H4 (cell line): ENCODE data around the gene SPG7. TPM values are rescaled to one million over a fixed set of nuclear protein-coding genes. Genes with fewer than 3 reads are reported as not detected.
"Not testable (repeated sequence)": the region's sequence is repeated elsewhere in the genome, so short reads cannot be mapped to it uniquely, and the experiment has no call there.

ENCODE experiments used
- DNase-seq: peaks from one replicate; pipeline ENCODE4 v3.0.0-alpha.2; 2015; ENCODE audit warnings: low spot score
- total RNA-seq: library from RNA; depleted of rRNA; stranded (reverse); fragments of >200 nt; shearing (Covaris generic); gene quantifications from 2 replicates; pipeline ENCODE4 v1.2.3, GENCODE V29; 2014

SPG7 gene
- total RNA-seq, 1 experiment from 2014 or later: 45.0 TPM

DNA sequence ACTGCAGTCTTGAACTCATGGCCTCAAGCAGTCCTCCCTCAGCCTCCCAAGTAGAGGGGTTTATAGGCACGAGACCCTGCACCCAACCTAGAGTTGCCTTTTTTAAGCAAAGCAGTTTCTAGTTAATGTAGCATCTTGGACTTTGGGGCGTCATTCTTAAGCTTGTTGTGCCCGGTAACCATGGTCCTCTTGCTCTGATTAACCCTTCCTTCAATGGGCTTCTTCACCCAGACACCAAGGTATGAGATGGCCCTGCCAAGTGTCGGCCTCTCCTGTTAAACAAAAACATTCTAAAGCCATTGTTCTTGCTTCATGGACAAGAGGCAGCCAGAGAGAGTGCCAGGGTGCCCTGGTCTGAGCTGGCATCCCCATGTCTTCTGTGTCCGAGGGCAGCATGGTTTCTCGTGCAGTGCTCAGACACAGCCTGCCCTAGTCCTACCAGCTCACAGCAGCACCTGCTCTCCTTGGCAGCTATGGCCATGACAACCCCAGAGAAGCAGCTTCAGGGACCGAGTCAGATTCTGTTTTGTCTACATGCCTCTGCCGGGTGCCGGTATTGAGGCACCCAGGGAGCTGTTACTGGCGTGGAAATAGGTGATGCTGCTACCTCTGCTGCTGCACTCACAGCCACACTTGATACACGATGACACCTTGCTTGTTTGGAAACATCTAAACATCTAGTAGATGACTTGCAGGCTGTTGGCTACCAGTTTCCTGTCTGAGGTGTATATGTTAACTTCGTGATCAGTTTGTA lies 55.6 kb downstream of the SPG7 start:
- DNase-seq: no peak

DNA sequence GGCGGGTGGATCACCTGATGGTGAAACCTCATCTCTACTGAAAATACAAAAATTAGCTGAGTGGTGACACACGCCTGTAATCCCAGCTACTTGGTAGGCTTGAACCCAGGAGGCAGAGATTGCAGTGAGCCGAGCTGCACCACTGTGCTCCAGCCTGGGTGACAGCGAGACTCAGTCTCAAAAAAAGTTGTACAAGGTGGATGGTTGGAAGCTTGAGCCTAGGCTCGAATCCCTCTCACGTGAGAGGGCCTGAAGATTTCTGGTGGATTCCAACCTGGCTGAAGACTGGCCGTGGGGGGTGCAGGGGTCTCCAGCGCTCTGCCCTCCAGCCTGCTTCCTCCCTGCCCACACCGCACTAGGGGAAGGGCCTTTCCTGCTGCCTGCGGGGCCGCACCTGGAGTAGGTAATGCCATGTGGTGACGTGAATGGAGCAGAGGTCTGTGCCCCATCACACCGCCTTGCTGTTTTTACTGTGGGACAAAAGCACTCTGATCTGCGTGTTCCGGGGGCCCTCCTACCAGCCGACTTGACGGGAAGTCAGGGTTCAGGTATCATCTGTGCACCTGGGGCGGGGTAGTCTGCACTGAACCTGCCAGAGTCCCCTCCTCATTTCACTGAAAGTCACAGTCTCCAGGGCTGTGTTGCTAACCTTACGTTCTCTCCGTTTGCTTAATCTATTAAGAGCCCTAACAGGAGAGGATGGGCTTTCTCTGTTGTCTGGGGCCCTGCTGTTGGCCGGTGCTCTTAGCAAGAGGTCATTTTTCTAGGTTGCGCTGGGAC lies 56.5 kb downstream of the SPG7 start:
- DNase-seq: no peak

DNA sequence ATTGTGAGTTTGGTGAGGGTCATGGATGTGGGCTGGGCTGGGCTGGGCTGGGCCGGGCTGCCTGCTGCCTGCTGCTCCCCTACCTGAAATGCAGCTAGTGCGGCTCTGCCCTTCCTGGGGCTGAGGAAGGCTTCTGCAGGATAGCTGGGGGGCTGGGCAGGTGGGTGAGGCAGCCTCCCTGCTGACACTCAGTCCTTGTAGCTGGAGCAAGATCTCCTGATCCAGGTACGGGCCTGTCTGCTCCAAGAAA lies 57.0 kb downstream of the SPG7 start:
- no peak for DNase-seq

DNA sequence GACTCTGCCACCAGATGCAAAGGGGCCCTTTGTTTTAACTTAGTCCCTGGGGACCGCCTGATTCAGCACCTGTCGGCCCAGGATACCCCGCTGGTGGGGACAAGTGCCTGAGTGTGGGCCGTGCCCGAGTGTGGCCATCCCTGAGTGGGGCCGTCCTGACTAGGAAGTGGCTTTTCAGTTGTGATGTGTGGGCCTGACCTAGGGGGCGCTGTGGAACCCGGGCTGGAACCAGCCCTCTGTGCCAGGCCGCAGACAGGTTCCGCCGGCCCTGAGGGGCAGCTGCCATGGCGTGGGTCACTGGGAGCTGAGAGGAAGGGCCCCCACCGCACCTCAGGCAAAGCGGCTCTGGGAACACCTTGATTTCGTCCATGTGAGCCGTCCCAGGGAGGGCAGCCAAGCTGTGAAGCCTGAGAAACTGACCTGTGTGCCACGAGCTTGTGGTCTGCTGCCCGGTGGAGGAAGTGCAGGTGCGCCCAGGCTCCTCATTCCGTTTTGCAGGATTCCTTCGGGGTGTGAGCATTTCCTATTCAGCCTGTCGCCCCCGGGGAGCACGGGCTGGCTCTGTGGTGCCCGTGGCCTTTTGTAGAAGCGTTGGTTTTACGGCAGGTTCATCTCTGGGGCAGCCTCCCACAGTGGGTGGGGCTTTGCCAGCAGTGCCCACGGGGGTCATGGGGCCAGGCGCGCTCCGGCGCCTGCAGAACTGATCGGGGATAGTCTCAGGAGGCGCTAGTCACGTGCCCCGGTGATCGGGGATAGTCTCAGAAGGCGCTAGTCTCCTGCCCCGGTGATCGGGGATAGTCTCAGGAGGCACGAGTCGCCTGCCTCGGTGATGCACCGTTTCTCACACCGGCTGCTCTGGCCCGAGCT lies 57.5 kb downstream of the SPG7 start:
- DNase-seq: no peak

DNA sequence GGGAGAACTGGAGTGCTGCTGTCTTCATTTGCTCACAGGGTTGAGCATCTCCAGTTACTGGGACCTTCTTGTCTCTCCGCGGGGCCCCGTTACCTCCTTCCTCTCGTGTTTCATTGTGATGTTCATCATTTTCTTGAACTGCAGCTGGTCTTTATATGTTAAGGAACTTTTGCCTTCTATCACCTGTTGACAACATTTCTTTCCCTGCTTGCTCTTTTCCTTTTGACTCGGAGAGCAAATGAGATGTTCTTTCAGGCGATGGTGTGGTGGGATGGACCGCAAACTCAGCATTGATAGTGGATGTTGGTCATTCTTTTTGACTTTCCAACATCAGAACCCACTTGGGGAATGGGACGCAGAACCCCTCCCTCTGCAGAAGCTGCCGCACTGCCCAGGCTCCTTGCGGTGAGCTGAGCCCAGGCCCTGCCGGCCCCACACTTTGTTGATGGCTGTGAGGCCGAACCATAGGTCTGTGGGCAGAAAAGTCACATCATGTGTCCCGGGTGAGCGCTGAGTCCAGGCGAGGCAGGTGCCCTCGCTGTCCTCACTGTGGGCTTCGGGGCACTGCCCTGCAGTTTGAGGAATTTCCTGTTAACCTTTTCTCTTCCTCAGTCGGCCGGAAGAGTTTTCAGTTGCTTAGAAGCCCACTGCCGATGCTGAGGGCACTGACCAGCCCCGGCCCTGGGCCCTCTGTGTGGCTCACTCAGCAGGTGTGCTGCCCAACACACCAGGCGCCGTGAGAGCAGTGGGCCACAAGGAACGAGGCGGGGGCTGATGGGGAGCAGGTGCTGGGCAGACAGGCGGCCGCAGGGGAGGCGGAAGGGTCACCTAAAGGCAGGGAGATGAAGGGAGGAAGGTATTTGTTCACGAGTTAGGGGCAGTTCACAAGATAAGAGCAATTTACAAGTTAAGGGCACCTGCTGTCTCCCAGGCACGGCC lies 59.7 kb downstream of the SPG7 start:
- no peak for DNase-seq

DNA sequence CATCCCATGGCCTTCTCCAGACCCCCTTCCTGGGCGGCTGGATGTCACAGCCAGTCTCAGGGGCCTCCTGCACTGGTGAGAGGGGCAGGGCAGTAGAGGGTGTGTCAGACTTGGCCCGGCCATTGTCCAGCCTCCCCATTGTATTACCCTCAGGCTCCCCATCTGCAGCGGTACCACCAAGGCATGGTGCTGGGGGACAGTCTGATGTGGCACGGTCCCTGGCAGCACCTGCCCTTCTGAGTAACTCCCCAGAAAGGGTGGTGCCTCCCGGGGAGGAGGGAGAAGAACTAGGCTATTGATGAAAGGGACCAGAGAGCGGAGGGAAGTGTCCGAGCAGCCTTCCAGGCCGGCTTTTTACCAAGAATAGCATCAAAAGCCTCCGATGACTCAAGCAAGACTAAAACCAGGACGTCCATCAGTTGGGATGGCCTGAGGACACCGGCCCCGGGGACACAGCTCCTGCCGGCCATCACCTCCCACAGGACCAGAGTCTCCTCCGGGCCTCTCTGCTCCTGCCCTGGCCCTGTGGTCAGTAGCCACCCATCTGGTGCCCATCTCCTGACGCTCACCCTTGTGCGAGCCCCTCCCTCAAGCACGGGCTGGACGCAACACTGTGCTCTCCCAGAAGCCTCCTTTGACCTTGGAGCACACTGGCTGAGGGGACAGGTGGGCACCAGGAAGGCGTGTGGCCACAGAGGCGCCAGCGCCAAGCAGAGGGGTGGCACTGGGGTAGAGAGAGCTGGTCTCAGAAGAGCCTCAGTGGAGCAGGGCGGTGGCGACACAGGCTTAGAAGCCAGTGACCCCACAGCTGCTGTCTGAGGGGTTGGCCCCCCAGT lies 61.5 kb downstream of the SPG7 start:
- no peak for DNase-seq

DNA sequence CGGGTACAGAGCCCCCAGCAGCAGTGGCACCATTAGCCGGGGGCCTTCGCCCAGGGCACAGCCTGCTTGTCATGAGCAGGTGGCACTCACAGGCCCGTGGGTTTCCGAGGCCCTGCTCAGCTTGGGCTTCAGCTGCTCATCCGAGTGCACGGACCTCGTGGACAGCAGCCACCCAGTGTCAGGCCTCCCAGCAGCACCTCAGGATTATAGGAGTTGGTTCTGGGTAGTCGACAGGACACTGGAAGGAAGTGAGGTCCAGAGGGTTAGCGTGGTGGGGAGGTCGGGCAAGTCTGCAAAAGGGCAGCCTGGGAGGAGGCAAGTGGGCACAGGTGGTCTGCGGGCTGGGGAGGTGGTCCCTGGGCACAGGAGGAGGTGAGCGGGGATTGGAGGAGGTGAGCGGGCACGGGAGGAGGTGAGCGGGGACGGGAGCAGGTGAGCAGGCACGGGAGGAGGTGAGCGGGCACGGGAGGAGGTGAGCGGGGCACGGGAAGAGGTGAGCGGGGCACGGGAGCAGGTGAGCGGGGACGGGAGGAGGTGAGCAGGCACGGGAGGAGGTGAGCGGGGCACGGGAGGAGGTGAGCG lies 62.2 kb downstream of the SPG7 start:
- DNase-seq: no peak

DNA sequence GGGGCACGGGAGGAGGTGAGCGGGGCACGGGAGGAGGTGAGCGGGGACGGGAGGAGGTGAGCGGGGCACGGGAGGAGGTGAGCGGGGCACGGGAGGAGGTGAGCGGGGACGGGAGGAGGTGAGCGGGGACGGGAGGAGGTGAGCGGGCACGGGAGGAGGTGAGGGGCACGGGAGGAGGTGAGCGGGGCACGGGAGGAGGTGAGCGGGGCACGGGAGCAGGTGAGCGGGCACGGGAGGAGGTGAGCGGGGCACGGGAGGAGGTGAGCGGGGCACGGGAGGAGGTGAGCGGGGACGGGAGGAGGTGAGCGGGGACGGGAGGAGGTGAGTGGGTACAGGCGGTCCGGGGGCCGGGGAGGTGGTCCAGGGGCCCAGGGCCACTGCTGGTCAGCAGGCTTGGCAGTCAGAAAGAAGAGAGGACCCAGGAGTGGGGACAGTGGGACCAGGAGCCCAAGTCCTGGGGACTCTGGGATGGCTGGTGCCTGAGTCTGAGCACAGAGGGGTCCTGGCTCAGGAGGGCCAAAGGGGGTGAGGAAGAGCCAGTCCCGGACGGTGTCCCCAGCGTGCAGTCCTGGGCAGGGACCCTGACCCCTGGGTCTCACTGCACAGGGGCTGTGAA lies 62.9 kb downstream of the SPG7 start:
- DNase-seq: not testable (repeated sequence)

DNA sequence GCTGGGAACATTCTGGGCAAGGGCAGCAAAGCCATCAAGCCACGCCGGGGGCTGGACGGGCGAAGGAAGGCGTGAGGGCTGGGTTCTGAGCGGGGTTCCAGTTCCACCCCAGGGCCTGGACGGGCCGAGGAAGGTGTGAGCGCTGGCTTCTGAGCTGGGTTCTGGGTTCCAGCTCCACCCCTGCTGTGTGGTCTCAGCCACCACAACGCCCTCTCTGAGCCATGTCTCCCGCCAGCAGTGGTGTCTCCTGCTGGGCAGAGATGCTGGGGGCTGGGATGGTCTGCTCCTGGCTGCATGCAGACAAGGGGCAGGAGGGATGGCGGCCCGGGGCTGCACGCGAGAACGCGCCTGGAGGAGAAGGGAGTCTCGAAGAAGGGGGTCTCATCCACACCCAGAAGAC lies 63.4 kb downstream of the SPG7 start:
- DNase-seq: no peak

DNA sequence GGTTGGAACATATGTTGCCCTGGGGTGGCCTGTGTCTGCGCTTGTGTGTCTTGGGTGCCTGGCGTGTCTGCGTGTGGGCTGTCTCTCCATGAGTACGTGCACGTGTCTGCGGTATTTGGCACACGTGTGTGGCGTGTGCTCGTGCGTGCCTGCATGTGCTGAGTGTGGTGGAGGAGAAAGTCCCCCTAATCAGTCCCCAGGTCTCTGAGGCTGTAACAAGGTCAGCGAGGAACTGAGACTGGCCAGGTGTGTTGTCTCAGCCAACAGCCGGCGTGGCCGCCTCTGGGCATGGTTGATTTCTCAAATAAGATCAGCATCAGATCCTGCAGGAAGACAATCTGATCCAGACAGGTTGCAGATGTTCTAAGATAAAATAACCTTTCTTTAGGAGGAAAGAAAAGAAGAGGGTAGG lies 63.9 kb downstream of the SPG7 start:
- no peak for DNase-seq

DNA sequence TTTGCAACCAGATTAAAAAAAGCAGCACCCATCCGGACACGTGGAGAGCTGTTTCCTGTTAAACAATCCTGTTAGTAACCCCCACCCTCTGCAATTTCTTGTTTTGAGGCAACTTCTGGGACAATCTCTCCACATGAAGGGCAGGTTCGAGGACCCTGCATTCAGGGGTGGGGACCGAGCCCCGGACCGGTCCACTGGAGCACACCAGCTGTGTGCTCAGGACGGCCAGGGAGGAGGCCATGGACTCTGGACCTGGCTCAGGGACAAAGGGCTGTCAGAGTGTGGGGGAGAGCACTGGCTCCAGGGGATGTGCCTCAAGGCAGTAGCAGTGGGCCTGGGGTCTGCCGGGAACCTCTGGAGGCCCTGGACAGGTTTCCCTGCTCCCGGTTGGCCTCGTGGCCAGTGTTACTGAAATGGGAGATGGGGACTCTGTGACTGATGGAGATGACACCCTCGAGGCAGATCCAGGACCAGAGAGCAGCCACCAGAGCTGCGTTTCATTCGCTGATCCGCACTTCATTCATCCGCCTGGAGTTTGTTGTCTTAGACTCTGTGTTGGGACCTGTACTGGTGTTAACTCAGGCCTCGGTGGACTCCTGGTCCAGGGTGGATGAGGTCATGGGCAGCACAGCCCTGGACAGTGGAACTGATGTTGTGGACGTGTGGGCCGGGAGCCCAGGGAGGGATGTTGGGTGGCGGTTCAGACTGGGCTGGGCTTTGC lies 64.4 kb downstream of the SPG7 start:
- DNase-seq: no peak

DNA sequence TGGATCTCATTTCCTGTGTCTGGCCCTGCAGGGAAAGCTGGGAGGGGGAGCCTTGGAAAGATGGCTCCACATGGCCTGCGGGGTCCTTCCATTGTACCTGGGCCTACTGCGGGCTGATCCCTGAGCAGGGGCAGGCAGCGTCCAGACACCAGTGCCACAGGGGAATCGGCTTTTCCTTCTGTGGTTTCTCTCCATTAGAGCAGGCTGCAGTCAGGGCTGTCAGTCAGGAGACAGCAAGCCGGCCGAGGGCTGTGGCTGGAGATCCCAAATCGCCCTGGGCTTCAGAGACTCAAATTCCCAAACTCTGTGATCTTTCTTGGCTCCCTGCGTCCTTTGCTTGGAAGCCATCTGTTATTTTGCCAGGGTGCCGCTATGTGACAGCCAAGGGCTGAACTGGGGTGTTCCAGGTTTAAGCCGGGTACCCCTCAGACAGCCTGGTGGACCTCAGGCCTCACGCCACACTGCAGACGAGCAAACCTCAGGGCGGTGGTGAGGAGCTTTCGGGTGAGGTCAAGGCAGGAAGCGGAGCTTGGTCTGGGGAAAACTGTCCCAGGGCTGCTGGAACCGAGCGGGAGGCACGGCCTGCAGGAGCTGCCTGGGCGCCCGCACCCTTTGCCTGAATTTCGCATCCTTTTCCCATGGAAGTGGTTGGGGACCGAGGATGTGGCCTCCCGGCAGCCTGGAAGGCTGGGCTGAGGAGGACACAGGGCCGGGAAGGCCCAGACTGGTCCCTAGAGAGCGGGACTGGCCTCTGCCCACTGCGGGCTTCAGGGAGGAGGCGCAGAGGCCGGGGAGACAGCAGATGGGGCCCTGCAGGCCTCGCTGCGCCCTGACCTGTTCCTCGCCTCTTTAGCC lies 65.8 kb downstream of the SPG7 start:
- DNase-seq: no peak

DNA sequence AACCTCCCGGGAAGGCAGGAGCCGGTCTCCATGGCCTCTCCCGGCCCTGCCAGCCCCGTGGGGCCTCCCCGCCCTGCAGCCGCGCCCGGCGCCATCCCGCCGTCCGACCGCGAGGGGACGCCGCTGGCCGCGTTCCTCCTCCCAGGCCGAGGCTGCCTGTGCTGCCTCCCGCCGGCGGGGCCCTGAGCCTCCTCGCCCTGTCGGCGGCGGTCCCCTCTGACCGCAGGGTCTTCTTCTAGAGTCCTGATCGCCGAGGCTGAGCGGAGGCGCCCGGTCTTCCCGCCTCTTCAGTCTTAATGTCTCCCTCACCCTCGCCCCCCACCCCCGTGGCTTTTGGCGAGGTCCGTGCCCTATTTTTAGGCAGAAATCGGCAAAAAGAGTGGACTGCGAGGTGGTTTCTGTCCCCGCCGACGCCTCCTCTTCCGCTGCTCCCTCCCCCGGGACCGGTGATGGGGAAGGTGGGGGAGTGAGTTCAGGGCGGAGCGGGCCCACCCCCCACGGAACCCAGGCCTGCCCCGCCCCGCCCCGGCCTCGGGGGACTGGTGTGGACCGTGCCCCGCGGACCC lies 66.6 kb downstream of the SPG7 start:
- DNase-seq: peak; percentile 63

DNA sequence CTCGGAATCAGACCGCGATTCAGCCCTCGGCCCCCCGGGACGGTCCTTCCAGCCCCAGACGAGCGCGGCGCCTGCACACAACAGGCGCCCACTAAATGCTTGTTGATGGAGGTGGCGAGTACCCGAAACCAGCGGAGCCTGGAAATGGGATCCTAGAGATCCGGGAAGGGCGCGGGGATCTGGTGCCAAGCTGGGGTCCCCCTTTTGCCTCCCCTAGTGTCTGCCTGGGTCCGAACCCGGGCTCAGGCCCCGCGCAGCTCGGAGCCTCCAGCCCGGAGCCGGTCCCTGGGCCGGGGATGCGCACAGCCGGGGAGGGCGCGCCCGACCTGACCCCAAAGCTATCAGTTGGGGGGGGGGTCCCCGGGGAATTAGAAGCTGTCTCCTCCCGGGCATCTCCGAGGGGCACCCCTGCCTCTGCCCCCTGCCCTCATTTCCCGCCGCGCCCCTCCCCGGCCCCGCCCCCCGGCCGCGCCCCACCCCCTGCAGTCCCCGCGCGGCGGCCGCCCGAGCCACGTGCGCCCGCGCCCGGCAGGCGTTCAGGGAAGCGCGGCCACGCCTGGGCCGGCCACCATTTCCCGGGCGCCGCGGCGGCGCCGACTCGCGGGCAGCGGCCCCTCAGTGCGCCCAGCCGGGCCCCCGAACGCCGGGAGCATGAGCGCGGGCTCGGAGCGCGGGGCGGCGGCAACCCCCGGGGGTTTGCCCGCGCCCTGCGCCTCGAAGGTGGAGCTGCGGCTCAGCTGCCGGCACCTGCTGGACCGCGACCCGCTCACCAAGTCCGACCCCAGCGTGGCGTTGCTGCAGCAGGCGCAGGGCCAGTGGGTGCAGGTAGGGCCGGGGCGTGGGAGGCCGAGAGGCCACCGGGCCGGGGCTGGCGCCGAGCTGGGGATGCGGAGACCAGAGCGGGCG lies 67.3 kb downstream of the SPG7 start, which contains the start of gene CPNE7:
TSS of gene CPNE7 (plus strand) at position 512 of the 906 bp plus-strand sequence. CDS start at position 652, 140 bp downstream.
- no peak for DNase-seq

DNA sequence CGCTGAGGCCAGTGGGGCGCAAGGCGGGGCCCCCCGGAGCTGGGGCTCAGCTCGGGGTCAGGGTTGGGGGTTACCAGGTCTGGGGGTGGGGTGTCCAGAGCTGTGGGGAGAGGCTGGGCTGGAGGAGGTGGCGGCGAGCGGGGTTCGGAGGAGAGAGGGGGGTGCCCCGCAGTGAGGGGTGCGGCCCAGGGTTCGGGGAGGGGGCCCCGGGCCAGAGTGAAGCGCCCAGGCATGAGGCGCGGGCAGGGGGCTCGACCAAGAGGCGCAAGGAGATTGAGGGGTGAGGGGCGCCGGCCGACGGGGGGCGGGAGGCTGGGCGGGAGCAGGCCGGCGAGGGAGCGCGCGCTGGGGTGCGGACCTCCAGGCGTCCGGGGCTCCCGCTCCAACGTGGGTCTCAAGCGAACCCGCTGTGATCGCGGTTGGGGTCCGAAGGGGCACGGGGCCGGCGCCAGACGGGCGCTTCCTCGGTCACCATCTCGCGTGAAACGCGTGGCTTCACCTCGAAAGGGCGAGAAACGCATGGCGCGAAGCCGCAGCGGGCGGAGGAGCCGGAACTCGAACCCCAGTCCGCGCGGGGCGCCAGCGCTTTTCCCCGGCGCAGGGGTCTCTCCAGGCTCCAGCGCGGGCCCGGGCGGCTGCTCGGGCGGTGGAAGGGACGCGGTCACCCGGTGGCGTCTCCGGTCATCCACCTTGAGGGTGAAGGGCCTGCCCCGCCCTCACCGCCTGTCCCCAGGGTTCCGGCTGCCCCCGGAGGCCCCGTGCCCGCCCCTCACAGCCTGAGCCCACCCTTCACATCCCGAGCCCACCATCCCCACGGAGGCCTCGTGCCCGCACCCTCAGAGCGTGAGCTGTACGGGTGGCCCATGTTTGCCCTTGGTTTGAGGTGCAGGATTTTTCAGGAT lies 68.2 kb downstream of the SPG7 start:
- no peak for DNase-seq
